SK-N-MC (cell line): ENCODE results near the gene DIDO1.

Experiments used
- FOXP2 ChIP-seq: optimal IDR thresholded peaks from 2 replicates; pipeline ENCODE3; 2011; ENCODE audit warnings: mild to moderate bottlenecking, moderate library complexity; ENCODE audit not compliant: insufficient read depth; ENCODE audit errors: extremely low read length, control extremely low read depth
- POLR2AphosphoS5 ChIP-seq: IDR thresholded peaks from 2 replicates; pipeline ENCODE4 v1.6.1; 2012; ENCODE audit warnings: mild to moderate bottlenecking, low read depth, low read length, borderline replicate concordance

DNA sequence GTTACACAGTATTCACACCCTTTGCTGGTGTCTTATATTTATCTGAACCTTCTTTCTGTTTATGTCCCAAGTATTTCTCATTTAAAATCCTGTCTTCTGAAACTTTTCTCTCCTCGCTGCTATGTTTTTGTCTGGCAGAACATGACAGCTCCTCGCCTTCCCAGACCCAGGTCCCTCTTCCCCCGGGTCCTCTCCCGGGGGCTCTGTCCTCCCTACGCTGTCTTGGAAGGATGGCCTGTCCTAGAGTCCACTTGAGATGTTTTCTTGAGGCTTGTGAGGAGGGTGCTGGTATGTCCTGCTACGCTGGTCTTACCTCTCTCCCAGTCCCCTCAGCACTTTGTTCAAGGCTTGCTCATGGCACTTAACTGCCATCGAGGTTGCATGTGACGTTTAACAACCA, 17.9 kb upstream of the DIDO1 start:
- TF ChIP-seq FOXP2 (no peak), POLR2AphosphoS5 (no peak)
